NK-92 treated with Interleukin-12 subunit alpha and Interleukin-12 subunit beta, amount 100 ng/mL, for 24 hours (cell line): ENCODE results near the gene CYP4F22.

Experiments used
- DNase-seq: peaks from one replicate; lab custom pipeline; 2025; lab: John Stamatoyannopoulos, UW

Gene CYP4F22

GRCh38 chr19:15536350-15536749, 28.0 kb downstream of the CYP4F22 start:
- no peak for DNase-seq

- DNase-seq = no peak
These were observed 30.4 kb downstream of the CYP4F22 start for GRCh38 chr19:15538774-15539173.

- no peak for DNase-seq
These were observed 31.3 kb downstream of the CYP4F22 start for GRCh38 chr19:15539638-15540037.

GRCh38 chr19:15540435-15540834, 32.1 kb downstream of the CYP4F22 start:
- DNase-seq = no peak

GRCh38 chr19:15544283-15544682, 36.0 kb downstream of the CYP4F22 start:
- DNase-seq = no peak

GRCh38 chr19:15544970-15545369, 36.6 kb downstream of the CYP4F22 start:
- DNase-seq = no peak

GRCh38 chr19:15548648-15549047, 40.3 kb downstream of the CYP4F22 start:
- no peak for DNase-seq

GRCh38 chr19:15549581-15549980, 41.3 kb downstream of the CYP4F22 start:
- no peak for DNase-seq

GRCh38 chr19:15550273-15550672, 41.9 kb downstream of the CYP4F22 start:
- no peak for DNase-seq

- no peak for DNase-seq
These were observed 42.6 kb downstream of the CYP4F22 start for GRCh38 chr19:15550929-15551292.

- no peak for DNase-seq
These were observed 43.1 kb downstream of the CYP4F22 start for GRCh38 chr19:15551293-15552004.

- no peak for DNase-seq
These were observed 46.7 kb downstream of the CYP4F22 start for GRCh38 chr19:15555021-15555420.

GRCh38 chr19:15555759-15556633, 47.7 kb downstream of the CYP4F22 start:
- DNase-seq = peak; percentile 78

- no peak for DNase-seq
These were observed 48.4 kb downstream of the CYP4F22 start for GRCh38 chr19:15556634-15557181.

- DNase-seq = no peak
These were observed 48.9 kb downstream of the CYP4F22 start for GRCh38 chr19:15557223-15557622.

GRCh38 chr19:15562145-15562544, 53.8 kb downstream of the CYP4F22 start:
- no peak for DNase-seq

- DNase-seq = no peak
These were observed 54.5 kb downstream of the CYP4F22 start for GRCh38 chr19:15562861-15563260.

GRCh38 chr19:15563325-15563794, 55.0 kb downstream of the CYP4F22 start:
- DNase-seq = no peak

GRCh38 chr19:15563931-15564330, 55.6 kb downstream of the CYP4F22 start:
- DNase-seq = no peak

GRCh38 chr19:15564534-15565168, 56.3 kb downstream of the CYP4F22 start:
- DNase-seq = no peak

- DNase-seq = no peak
These were observed 62.1 kb downstream of the CYP4F22 start for GRCh38 chr19:15570420-15570819.

- no peak for DNase-seq
These were observed 67.1 kb downstream of the CYP4F22 start for GRCh38 chr19:15575406-15575805.
